Superior temporal gyrus (tissue), 1 donor: Measurements from ENCODE around the gene GH2.
"Not testable (repeated sequence)": the region's sequence is repeated elsewhere in the genome, so short reads cannot be mapped to it uniquely, and the experiment has no call there.

Experiments
- DNase-seq: peaks from one replicate; pipeline ENCODE4 v3.0.0-alpha.2; 2016; ENCODE audit errors: extremely low spot score

Gene GH2

GRCh38 chr17:63874061-63874626, 7.6 kb downstream of the GH2 start:
- not testable (repeated sequence) for DNase-seq

DNA sequence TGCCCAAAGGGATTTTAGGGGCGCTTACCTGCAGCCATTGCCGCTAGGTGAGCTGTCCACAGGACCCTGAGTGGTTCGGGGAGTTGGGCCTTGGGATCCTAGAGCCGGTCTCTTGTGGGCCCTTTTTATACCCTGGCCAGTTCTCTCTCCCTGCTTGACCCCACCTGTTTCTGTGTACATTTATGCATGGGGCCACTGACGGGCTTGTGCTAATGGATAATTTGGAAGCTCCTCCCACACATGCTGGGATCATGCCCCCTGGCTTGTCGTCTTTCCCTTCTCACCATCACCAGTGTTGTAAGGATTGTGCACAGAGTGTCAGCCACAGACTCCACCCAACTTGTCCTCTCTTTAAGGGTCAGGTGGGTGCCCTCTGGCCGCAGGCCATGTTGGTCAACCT, 8.2 kb downstream of the GH2 start, which contains the start of gene CSH2:
TSS of gene CSH2 (minus strand) at position 101 of the 400 bp plus-strand sequence. CDS start at position 38, 63 bp downstream.
- not testable (repeated sequence) for DNase-seq

DNA sequence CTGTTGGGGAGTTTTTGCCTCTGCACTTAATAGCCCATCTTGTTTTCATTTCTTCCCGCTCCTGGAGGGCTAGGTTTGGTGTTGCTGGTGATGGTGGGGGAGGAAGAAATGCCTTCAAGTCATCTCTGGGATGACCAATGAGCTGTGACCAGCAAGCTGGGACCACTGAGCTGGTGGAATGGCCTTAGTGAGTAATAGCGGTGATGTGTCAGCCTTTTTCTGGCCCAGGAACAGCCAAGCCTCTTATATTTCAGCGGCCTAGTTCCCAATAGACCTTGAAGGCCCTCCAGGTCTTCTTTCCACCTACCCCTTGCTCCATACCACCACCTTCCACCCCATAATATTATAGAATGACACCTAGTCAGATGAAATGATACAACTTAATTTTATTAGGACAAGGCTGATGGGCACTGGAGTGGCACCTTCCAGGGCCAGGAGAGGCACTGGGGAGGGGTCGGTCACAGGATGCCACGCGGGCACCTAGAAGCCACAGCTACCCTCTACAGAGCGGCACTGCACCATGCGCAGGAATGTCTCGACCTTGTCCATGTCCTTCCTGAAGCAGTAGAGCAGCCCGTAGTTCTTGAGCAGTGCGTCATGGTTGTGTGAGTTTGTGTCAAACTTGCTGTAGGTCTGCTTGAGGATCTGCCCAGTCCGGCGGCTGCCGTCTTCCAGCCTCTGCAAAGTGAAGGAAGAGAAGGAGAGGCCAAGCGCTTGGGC, 9.9 kb downstream of the GH2 start:
- not testable (repeated sequence) for DNase-seq

GRCh38 chr17:63870292-63870665, 11.5 kb downstream of the GH2 start:
- not testable (repeated sequence) for DNase-seq

DNA sequence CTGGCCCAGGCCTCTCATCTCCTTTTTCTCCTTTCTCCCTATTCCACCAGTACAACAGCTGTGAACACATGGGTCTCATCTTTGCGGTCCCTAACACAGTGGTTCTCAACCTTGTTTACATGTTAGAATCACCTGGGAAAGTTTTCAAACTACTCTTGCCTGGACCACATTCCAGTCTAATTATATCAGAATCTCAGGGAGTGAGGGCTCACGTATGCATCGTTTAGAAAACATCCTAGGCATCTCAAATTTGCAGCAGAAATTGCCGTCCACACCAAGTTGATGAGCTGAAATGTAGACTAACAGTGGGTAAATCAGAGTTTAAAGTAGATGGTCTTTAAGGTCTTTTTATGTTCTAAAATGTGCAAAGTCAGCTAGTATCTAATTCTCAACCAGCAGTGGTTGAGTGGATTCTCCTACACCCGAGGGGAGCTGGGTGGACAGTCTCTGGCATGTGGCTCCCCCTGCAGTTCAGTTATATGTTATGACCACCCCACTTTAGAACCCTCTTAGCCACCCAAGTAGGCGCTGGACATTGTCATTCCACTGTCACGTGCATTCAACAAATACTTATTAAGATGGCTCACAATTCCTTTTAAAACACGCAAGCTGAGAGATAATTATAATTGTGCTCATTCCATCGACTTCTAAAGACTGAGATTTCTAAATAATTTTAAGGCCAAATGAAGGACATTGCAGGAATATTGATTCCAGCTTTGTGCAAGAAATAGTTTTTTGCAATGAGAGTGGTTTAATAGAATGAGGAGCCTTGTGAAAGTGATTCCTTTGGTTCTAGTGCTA, 12.1 kb downstream of the GH2 start:
- DNase-seq = not testable (repeated sequence)

DNA sequence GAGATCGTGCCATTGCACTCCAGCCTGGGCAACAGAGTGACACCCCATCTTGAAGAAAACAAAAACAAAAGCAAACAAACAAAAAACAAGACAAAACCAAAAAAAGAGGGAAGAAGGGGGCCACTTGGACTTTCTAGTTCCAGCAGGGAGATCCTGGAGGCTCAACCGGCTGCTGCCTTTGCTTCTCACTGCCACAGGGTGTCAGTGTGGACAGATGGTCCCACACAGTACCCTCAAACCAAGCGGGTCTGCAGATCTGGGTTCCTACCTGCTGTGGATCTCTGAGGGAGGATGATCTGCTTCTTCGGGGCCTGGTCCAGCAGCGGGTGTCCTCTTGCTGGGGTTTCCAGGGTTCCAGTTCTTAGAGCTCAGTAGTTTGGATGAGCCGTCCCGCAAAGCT, 15.1 kb downstream of the GH2 start:
- DNase-seq = not testable (repeated sequence)

DNA sequence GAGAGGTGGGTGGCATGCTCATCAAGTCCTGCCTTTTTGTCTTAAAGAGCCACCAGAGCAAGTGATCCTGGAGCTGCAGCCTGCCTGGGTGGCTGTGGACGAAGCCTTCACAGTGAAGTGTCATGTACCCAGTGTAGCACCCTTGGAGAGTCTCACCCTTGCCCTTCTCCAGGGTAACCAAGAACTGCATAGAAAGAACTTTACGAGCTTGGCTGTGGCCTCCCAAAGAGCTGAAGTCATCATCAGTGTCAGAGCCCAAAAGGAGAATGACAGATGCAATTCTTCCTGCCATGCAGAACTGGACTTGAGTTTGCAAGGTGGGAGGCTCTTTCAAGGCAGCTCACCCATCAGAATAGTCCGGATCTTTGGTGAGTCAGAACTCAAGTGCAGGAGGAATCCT, 22.5 kb downstream of the GH2 start:
- no peak for DNase-seq

DNA sequence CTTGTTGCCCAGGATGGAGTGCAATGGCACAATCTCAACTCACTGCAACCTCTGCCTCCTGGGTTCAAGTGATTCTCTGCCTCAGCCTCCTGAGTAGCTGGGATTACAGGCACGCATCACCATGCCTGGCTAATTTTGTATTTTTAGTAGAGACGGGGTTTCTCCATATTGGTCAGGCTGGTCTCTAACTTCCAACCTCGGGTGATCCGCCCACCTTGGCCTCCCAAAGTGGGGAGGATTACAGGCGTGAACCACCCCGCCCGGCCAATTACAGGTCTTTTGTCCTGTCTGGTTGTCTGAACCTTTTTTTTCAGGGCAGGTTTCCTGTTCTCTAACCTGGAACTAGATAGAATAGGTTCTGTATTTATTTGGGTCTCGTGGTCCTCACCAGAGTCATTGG, 25.3 kb downstream of the GH2 start:
- not testable (repeated sequence) for DNase-seq

- no peak for DNase-seq
These were observed 26.6 kb downstream of the GH2 start for GRCh38 chr17:63855185-63855584.

GRCh38 chr17:63854709-63855108, 27.0 kb downstream of the GH2 start:
- DNase-seq = no peak

- DNase-seq = no peak
These were observed 28.5 kb downstream of the GH2 start for GRCh38 chr17:63853260-63853659.

DNA sequence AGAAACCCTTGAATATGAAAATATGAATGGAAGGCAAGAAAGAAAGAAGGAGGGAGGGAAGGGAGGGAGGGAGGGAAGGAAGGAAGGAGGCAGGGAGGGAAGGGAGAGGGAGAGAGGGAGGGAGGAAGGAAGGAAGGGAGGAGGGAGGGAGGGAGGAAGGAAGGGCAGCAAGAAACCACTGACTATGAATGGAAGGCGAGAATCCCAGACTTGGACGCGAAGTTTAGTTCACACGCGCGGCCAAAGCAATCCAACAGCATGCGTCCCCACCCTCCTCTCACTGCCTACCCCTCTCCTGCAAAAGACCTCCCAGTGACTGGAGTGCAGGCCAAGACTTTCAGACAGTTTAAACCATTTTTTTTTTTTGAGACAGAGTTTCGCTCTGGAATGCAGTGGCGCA, 31.3 kb downstream of the GH2 start:
- no peak for DNase-seq

DNA sequence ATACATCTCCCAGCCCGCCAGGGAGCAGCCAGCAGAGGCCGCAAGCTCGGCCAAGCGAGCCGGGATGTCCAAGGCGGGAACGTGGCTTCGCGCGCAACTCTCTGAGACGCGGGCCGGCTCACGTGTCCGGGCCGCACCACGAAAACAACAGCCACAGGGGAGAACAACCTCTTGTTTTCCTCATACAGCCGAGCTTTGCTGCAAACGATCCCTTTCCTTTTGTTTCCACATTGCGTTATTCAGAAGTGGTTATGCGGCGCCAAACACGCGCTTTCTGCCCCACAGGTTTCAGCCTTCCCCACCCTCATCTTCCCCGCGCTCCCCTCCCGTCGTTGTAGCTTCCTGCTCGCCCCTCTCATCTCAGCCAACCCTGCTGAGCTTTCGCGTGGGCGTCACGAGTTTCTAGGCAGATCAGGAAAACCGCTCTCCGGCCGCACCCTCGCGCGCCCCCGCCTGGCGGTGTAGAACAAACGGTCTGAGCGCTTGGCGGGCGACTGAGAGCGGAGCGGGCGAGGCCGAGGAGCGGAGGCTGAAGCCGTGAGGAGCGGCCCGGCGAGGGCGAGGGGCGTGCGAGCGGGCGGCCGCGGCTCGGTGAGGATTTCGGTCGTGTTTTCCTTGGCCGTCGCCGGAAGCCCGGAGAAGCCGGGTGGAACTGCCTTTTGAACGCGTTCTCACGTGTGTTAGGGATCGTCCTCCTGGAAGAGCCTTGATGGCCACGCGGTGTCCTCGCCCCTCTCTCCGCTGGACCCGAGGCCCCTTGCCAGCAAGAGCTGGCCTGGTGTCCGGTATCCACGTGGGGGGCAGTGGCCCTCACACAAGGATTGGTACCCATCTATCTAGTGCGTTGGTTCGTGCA, 32.7 kb downstream of the GH2 start:
- peak; percentile 87 for DNase-seq

- DNase-seq = no peak
These were observed 34.1 kb downstream of the GH2 start for GRCh38 chr17:63847525-63848249.

GRCh38 chr17:63845509-63845908, 36.2 kb downstream of the GH2 start:
- DNase-seq = no peak

DNA sequence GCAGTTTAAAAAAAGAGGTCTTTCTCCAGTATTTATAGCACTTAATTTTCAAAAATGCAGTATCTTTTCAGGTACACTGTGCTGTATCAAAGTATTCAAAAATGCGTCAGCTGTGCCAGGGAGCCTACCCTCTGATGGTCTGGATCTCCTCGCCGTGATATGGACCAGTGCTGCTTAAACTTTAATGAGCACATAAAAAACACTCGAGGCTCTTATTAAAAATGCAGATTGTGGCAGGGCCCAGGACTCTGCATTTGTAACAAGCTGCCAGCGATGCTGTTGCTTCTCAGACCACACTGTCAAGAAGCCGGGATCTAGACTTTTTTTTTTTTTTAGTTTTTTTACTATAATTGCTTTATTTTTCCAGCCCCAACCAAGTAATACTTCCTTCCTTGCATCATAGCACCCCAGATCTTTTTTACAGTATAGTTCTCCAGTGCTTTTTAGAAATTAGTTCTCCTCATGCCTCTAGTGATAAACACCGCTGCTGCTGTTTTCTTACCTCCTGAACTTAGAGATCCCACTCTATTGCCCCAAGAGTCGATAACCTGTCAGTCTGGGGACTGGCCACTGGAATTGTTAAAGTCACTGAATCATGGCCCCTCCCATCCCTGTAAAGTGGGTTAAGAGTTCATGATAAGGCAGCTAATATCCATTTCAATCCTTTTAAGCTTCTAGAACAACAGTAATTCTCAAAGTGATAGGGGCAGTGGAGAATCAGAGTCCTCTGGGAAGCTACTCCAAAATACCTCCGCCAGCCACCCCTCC, 37.6 kb downstream of the GH2 start:
- DNase-seq = no peak

GRCh38 chr17:63843387-63843888, 38.3 kb downstream of the GH2 start:
- not testable (repeated sequence) for DNase-seq

DNA sequence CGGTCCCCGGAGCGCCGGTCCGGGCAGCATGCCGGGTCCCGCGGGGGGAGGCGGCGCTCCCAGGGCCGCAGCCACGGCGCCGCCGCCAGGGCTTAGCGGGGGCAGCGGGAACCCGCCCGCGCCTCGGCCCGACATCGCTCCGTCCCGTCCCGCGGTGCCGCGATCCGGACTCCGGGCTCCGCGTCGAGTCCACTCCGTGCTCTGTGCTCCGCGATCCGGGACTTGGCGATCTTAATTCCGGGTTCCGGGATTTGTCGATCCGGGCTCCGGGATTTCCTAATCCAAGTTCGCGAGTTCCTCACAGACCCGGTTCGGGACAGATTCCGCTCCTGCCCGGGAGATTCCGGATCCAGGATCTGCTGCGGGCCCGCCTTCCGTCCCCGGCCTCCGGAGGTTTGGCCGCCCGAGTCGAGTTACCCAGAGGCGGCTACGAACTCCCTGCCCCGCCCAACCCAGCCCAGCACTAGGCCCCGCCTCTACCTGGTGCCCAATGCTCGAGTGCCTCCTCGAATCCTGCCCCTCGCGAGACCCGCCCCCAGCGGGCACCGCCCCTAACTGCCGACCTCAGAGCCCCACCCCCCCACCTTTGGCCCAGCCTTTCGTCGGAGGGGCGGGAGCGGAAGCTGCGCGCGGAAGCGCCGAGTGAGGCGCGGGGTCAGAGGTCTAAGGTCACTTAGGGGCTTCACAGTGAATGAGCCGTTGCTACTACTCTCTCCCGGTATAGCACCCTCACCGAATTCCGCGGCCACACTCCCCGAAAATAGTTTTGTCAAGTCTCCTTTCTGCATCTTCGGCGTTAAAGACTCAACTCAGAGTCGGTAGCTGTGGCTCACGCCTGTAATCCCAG, 39.0 kb downstream of the GH2 start, which contains the start of gene SMARCD2:
TSS of gene SMARCD2 (minus strand) at position 146 of the 847 bp plus-strand sequence. CDS start at position 135, 11 bp downstream.
- DNase-seq = peak; percentile 97

- DNase-seq = no peak
These were observed 39.6 kb downstream of the GH2 start for GRCh38 chr17:63842173-63842539.
